GM12875 (cell line): ENCODE results near the gene COMP.

Experiments
- H3K4me3 ChIP-seq: one replicate; pipeline ENCODE4 v1.5.1; 2011; ENCODE audit warnings: low read depth, low read length, control low read depth
- TF ChIP-seq, protein P1 (sequence below): IDR thresholded peaks from 2 replicates; pipeline ENCODE4 v1.5.1; 2011; ENCODE audit warnings: low read depth, mild to moderate bottlenecking, control low read depth, inconsistent platforms, low read length, moderate library complexity, borderline replicate concordance; ENCODE audit not compliant: insufficient read depth

The COMP gene

DNA sequence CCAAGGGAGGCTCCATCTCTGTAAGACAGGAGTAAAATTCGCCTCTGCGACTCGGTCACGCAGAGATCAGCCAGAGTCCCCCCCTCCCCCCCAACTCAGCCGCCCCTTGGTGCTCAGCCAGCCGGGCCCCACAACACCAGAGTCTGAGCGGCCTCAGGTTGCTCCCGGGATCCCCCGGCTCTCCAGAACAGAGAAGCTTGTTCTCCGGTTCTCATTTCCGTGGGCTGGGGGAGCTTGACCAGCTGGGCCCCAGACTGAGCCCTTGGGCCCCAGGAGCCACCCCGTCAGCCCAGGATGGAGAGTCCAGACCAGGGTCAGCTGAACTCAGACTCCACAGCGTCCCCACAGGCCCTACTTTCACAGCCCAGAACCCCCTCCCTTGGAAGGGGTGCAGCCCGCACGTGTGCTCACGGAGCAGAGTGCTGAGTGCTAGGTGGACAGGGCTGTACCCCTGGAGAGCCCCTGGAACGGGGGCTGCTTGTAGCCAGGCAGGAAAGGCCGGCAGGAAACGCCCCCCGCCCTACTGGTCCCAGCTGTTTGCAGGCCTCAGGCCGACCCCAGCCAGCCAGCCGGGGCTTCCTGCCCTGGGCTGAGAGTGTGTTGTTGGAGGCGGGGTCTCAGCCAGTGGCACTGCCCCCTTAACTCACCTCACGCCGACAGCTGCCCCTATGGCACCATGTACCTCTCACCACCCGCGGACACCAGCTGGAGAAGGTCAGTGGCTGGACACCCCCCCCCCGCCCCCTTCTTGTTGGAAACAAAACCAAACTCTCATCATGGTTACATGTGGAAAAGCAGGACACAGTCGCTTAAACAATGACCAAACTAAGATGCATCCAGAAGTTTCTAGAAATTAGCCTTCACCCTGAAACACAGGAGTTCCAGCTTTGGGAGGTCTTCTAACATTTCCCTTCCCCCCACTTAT lies 44.4 kb downstream of the COMP start:
- TF ChIP-seq, protein P1, sequence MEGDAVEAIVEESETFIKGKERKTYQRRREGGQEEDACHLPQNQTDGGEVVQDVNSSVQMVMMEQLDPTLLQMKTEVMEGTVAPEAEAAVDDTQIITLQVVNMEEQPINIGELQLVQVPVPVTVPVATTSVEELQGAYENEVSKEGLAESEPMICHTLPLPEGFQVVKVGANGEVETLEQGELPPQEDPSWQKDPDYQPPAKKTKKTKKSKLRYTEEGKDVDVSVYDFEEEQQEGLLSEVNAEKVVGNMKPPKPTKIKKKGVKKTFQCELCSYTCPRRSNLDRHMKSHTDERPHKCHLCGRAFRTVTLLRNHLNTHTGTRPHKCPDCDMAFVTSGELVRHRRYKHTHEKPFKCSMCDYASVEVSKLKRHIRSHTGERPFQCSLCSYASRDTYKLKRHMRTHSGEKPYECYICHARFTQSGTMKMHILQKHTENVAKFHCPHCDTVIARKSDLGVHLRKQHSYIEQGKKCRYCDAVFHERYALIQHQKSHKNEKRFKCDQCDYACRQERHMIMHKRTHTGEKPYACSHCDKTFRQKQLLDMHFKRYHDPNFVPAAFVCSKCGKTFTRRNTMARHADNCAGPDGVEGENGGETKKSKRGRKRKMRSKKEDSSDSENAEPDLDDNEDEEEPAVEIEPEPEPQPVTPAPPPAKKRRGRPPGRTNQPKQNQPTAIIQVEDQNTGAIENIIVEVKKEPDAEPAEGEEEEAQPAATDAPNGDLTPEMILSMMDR = no peak
- H3K4me3 ChIP-seq = no peak overlapping the region

DNA sequence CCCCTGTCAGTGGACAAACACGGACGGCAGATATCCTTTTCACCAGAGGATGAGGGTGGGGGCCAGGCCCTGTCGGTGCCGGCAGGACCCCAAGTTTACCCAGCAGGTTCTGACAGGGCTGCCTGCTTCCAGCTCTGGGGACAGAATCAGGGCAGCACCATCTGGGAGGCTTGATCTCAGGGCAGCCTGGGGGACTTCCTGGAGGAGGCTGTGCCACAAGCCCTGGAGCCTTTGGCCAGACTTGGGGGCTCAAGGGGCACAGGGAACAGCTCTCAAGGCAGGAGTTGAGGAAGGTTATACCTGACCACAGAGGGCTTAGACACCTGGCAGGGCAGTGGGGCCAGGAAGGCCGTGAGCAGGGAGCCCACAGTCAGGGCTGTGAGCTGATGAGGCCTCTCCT lies 45.2 kb downstream of the COMP start:
- TF ChIP-seq, protein P1 = no peak
- no peak overlapping the region for H3K4me3 ChIP-seq

DNA sequence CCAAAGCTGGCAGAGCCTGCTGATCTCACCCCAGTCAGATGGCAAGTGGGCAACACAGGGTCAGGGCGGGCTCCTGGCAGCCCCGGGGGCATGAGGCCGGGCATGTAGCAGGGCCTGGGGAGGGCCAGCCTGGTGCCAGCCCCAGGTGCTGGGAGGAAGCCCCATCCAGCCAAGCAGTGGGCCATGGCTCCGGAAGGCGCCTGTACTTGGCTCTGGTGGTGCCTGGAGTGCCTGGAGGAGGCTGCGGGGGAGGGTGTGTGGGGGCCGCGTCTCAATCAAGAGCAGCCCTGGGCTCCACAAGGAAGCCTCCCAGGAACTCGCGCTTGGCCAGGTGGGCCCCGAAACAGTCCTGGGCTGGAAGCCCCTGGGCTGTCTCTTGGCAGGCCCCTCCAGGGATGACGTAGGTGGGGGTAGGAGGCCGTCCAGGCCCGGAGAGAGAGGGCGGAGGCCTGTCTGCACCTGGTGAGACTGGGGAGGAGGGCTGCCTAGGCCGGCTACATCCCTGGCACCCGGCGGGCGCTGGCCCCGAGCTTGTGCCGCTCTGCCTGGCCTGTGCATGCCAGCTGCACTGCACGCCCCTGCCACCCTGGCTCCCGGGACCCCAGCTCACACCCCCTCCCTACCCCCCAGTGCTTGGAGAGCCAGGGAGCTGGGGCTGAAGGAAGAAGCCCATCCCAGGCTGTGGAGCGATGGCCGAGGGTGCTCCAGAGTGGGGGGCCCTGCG lies 45.9 kb downstream of the COMP start:
- no peak overlapping the region for H3K4me3 ChIP-seq
- TF ChIP-seq, protein P1 = no peak

DNA sequence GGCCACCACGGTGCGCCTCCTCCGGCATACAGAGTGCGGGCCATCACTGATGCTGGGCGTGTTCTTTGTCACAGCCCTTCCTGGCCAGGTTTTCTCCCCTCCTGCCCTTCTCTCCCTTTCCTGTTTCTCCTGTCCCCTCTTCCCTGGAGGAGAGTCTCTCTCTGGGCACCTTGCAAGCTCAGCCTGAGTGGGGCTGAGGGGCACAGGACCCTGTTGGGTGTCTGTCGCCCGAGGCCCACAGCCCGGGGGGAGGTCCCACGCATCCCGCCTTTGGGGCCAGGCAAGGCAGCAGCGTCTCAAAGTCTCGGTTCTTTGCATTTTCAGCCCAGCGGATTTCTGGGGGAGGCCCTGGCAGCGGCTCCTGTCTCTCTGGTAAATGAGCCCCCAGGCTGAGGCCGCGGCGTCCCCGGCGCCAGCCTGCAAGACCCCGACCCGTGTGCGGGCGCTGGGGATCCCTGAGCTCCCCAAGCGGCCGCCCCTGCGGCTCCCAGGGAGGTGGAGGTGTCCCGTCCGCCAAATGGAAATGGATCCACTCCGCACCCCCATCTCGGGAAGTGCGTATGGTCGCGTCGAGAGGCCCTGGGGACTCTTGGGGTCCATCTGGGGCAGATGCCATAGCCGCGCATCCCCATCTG lies 47.2 kb downstream of the COMP start:
- no peak overlapping the region for H3K4me3 ChIP-seq
- TF ChIP-seq, protein P1 = no peak

DNA sequence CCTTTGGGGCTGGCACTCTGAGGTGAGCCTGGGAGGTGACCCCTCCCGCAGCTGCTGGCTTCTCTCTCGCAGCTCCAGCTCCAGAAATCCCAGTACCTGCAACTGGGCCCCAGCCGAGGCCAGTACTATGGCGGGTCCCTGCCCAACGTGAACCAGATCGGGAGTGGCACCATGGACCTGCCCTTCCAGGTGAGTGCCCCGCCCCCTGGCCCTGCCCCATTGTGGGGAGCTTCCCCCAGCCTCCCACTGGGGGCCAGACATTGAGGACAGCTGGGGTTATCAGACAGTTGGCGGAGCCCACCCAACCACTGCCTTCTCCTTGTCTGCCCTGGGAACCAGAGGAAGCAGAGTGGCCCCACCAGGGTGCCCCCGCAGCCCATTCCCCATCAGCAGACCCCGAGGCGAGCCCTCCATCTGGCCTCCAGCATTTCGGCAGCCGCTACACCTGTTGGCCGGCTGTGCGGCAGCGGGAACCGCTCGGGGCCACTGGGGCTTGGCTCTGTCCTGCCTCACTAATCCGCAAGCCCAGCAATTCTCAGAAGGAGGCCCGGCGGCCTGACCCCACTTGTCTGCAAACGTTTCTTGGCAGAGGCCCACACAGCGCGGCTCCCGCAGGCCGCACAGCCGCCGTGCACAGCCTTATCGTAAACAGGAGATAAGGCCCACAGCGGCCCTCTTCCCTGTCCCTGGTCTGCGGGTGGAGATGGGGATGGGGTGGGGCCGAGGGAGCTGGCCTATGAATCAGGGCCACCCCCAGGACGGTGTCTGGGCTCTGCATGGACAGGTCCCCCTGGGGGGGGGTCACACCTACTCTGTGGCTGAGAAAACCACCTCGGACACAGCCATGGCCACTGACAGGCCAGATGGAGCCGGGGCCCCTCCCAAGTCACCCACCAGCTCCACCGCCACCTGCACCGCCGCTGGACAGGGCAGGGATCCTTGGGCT lies 48.0 kb downstream of the COMP start:
- TF ChIP-seq, protein P1 = no peak
- H3K4me3 ChIP-seq = no peak overlapping the region

DNA sequence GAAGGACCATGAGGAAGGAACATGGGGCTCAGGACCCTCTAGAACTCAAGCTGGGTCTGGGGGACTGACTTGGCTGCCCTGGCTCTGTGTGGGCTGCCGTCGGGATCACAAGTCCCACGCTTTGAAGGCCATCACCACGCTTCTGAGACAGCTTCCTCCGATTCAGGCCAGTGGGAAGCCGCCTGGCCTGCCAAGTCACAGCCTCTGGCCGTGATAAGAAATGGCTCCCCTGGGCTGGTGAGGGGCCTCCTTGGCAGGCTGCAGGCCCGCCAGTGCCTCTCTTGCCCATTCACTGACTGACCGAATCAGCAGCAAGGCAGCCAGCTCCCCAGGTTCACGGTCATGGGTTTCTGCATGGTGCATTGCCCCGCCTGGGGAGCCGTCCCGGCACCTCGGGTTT lies 48.8 kb downstream of the COMP start:
- H3K4me3 ChIP-seq = no peak overlapping the region
- TF ChIP-seq, protein P1 = no peak
